Measurements from ENCODE around the gene NPY4R. TPM values are rescaled to one million over a fixed set of nuclear protein-coding genes. Genes with fewer than 3 reads are reported as not detected.
"Not testable (repeated sequence)": the region's sequence is repeated elsewhere in the genome, so short reads cannot be mapped to it uniquely, and the experiment has no call there.

The NPY4R gene
- total RNA-seq, 1 experiment from 2014 or later = not detected

DNA sequence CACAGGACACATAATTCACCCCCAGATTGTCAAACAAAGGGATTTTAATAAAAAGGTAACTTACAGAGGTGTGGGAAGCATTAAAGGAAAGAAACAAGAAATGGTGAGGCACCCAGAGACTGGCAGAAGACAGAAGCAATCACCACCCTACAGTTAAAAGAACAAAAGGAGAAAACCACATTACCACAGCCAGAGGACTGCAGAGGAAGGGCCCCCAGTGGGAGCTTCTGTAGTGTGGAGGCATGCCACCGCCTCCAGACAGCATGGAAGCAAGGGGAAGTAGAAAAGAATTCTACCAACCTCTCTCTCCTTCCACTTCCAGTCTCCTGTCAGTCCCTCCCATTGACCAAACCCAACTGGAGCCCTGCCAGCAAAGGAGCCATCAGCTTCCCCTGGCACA lies 4.4 kb upstream of the NPY4R start:
- H3K9me2 ChIP-seq (replicated peaks; ENCODE audit: insufficient read depth, low read length); H3K4me2 ChIP-seq (ENCODE audit: low read depth, low read length, poor library complexity, severe bottlenecking); H3K9ac ChIP-seq (ENCODE audit: low read length); H3K4me1 ChIP-seq (ENCODE audit: low read length); H2AFZ ChIP-seq (ENCODE audit: low read length); H3K79me2 ChIP-seq (ENCODE audit: low read length); H3K27me3 ChIP-seq (ENCODE audit: low read length); H4K20me1 ChIP-seq (ENCODE audit: insufficient read depth, low read depth, low read length); DNase-seq; H3K9me3 ChIP-seq (ENCODE audit: low read length); H3K4me3 ChIP-seq (ENCODE audit: low read length); H3K27ac ChIP-seq (ENCODE audit: low read length); H3K36me3 ChIP-seq (ENCODE audit: insufficient read depth, low read length): not testable (repeated sequence)

DNA sequence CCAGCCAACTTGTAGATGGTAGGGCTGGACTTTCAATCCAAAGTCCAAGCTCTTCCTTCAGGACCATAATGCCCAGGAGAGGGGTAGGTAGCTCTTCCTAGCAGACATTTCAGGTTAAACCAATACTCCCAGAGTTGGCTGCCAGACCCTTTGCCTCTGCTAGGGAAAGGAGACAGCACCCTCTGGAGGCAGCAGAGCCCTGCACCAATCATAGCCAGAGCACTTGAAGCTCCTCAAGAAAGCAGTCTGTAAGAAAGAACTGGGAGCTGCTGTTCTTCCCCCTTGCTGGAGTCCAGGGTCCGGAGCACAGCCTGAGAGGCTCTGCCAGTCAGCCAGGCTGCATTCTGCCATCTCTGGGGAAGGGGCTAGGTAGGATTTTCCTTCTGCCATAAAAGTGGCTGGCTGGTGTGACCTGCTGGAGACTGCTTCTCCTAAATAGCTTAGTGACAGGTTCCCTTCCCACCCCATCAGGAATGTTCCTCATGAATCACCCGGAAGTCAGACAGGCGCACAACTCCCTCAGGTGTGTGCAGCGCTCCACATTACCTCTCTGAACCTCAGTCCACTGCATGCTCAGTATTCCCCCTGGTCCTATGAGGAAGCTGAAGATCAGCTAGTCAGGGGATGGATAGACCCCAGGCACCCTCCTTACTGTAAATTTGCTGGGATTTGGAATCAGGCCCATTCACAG lies 2.5 kb upstream of the NPY4R start:
- H2AFZ ChIP-seq (ENCODE audit: low read length); H3K79me2 ChIP-seq (ENCODE audit: low read length); H3K4me2 ChIP-seq (ENCODE audit: low read depth, low read length, poor library complexity, severe bottlenecking); H3K27me3 ChIP-seq (ENCODE audit: low read length); H4K20me1 ChIP-seq (ENCODE audit: insufficient read depth, low read depth, low read length); H3K4me1 ChIP-seq (ENCODE audit: low read length); H3K9ac ChIP-seq (ENCODE audit: low read length); H3K9me3 ChIP-seq (ENCODE audit: low read length); DNase-seq; H3K27ac ChIP-seq (ENCODE audit: low read length); H3K4me3 ChIP-seq (ENCODE audit: low read length); H3K9me2 ChIP-seq (replicated peaks; ENCODE audit: insufficient read depth, low read length); H3K36me3 ChIP-seq (ENCODE audit: insufficient read depth, low read length): not testable (repeated sequence)

DNA sequence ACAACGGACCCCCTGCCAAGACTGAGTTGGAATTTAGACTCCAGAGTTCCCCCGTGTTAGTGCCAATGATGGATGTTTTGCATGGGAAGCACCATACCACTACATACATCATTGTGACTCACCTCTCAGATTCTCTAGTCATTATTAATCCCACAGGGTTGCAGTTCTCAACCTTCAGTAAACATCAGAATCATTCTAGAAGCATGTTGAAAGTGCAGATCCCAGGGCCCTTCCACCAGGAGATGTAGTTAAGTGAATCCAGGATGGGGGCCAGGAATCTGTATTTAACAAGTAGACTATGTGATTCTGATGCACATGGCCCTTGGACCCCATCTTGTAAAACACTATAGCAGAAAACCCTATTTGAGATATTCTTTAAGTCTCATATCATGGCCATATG lies 2.1 kb downstream of the NPY4R start:
- not testable (repeated sequence) for H2AFZ ChIP-seq (ENCODE audit: low read length); H3K9me2 ChIP-seq (replicated peaks; ENCODE audit: insufficient read depth, low read length)

DNA sequence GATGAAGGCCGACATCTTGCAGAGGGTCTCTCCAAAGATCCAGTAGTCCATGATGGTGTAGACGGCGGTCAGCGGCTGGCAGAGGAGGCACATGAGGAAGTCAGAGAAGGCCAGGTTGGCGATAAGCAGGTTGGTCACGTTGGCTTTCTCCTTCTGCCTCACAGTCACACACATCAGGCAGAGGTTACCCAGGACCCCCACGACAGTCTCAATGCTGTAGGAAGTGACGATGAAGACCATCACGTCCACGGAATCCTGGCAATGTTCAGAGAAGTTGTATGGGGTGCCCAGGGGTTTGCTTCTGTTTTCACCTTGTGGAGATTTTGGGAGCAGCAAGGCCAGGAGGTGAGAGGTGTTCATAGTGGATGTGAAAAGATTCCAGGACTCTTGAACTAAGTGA lies 3.5 kb downstream of the NPY4R start:
- H2AFZ ChIP-seq (ENCODE audit: low read length); H3K36me3 ChIP-seq (ENCODE audit: insufficient read depth, low read length); H4K20me1 ChIP-seq (ENCODE audit: insufficient read depth, low read depth, low read length); H3K4me3 ChIP-seq (ENCODE audit: low read length); H3K27me3 ChIP-seq (ENCODE audit: low read length); H3K4me2 ChIP-seq (ENCODE audit: low read depth, low read length, poor library complexity, severe bottlenecking); H3K4me1 ChIP-seq (ENCODE audit: low read length); H3K9ac ChIP-seq (ENCODE audit: low read length); H3K27ac ChIP-seq (ENCODE audit: low read length); H3K9me3 ChIP-seq (ENCODE audit: low read length); DNase-seq; H3K79me2 ChIP-seq (ENCODE audit: low read length); H3K9me2 ChIP-seq (replicated peaks; ENCODE audit: insufficient read depth, low read length): not testable (repeated sequence)

More for the DNA sequence above, 2.1 kb downstream of the NPY4R start:
- not testable (repeated sequence) for H3K4me2 ChIP-seq (ENCODE audit: low read depth, low read length, poor library complexity, severe bottlenecking); H3K4me3 ChIP-seq (ENCODE audit: low read length); H3K79me2 ChIP-seq (ENCODE audit: low read length); H3K9ac ChIP-seq (ENCODE audit: low read length); DNase-seq; H3K9me3 ChIP-seq (ENCODE audit: low read length); H3K36me3 ChIP-seq (ENCODE audit: insufficient read depth, low read length); H4K20me1 ChIP-seq (ENCODE audit: insufficient read depth, low read depth, low read length); H3K4me1 ChIP-seq (ENCODE audit: low read length); H3K27me3 ChIP-seq (ENCODE audit: low read length); H3K27ac ChIP-seq (ENCODE audit: low read length)

DNA sequence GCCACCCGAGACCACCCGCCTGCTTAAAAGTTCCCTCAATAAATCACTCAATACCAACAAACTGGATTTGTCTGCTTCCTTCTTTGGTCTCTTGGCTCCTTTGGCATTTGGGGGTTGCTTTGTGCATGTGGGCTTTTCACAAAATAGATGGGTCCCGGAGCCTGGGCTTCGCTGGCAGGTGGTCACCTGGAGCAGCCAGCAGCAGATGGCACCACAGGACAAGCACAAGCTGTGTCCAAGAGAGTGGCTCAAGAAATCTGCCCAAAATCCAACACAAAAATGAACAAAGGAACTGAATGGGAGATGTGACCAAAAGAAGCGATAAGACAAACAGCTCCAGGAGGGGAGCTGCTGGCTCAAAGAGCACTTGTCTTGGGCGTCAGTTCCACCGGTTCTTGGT lies 6.2 kb downstream of the NPY4R start:
- not testable (repeated sequence) for H3K4me1 ChIP-seq (ENCODE audit: low read length); H3K9me3 ChIP-seq (ENCODE audit: low read length); H3K4me3 ChIP-seq (ENCODE audit: low read length); DNase-seq; H3K4me2 ChIP-seq (ENCODE audit: low read depth, low read length, poor library complexity, severe bottlenecking); H3K36me3 ChIP-seq (ENCODE audit: insufficient read depth, low read length); H3K9ac ChIP-seq (ENCODE audit: low read length); H3K9me2 ChIP-seq (replicated peaks; ENCODE audit: insufficient read depth, low read length); H3K27me3 ChIP-seq (ENCODE audit: low read length); H2AFZ ChIP-seq (ENCODE audit: low read length); H3K27ac ChIP-seq (ENCODE audit: low read length); H3K79me2 ChIP-seq (ENCODE audit: low read length); H4K20me1 ChIP-seq (ENCODE audit: insufficient read depth, low read depth, low read length)

DNA sequence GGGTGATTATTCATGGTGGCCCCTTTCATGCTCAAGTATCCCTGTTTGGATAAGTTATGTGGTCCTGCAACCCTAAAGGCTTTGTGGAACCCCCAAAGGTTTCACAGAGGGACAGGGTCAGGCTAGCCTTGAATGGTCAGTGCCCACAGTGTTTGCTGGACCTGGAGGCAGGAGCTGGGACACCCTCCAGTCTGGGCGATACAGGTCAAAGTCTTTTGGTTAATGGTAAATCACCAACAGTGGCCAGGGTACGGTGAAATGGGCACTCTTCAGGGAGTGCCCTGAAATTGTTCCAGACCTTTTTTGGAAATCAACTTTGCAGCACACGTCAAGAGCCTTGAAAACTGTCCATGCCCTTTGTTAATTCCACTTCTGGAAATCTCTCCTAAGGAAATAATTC lies 8.7 kb downstream of the NPY4R start:
- not testable (repeated sequence) for H3K27ac ChIP-seq (ENCODE audit: low read length); H4K20me1 ChIP-seq (ENCODE audit: insufficient read depth, low read depth, low read length); H3K9me2 ChIP-seq (replicated peaks; ENCODE audit: insufficient read depth, low read length); H3K79me2 ChIP-seq (ENCODE audit: low read length); H3K27me3 ChIP-seq (ENCODE audit: low read length); H3K4me1 ChIP-seq (ENCODE audit: low read length); H3K36me3 ChIP-seq (ENCODE audit: insufficient read depth, low read length); H2AFZ ChIP-seq (ENCODE audit: low read length); H3K4me2 ChIP-seq (ENCODE audit: low read depth, low read length, poor library complexity, severe bottlenecking); DNase-seq; H3K9ac ChIP-seq (ENCODE audit: low read length); H3K4me3 ChIP-seq (ENCODE audit: low read length); H3K9me3 ChIP-seq (ENCODE audit: low read length)

DNA sequence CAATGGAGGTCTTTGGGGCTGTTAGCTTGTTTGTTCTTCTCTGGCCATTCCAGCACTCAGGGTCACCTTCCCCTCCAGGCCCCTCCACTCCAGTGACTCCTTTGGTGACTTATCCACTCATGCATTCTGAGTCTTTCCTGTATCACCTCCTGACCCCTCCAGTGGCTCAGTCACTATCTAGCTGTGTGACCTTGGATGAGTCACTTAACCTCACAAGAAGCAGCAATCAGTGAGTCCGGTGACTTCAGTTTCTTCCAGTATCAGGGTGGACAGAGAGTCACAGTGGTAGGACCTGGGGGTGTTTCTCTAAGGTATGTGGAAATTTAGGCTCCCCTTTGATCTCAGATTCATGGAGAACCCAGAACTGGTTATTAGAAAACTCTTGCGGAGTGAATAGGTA lies 9.8 kb downstream of the NPY4R start:
- H3K9ac ChIP-seq (ENCODE audit: low read length); DNase-seq; H3K36me3 ChIP-seq (ENCODE audit: insufficient read depth, low read length); H3K4me2 ChIP-seq (ENCODE audit: low read depth, low read length, poor library complexity, severe bottlenecking); H4K20me1 ChIP-seq (ENCODE audit: insufficient read depth, low read depth, low read length); H3K9me2 ChIP-seq (replicated peaks; ENCODE audit: insufficient read depth, low read length); H3K9me3 ChIP-seq (ENCODE audit: low read length); H2AFZ ChIP-seq (ENCODE audit: low read length); H3K4me3 ChIP-seq (ENCODE audit: low read length); H3K27ac ChIP-seq (ENCODE audit: low read length); H3K4me1 ChIP-seq (ENCODE audit: low read length); H3K79me2 ChIP-seq (ENCODE audit: low read length); H3K27me3 ChIP-seq (ENCODE audit: low read length): not testable (repeated sequence)

DNA sequence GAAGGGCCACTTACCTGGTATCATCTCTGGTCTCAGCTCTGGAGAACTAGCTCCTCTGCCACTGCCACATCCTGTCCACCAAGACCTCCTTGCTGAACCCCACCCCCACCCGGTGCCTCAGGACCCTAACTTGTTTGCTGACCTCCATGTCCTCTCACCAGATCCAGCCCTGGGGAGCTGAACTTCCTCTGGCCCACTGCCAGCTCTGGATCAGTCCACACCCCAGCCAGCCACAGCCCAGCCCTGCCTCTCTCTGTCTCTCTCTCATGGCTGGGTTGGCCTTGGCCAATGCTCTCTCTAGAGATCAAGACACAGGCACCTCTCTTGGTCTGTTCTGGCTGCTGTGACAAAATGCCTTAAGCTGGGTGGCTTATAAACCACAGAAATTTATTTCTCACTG lies 14.4 kb downstream of the NPY4R start:
- not testable (repeated sequence) for H2AFZ ChIP-seq (ENCODE audit: low read length); H3K27ac ChIP-seq (ENCODE audit: low read length); H3K9me3 ChIP-seq (ENCODE audit: low read length); H3K27me3 ChIP-seq (ENCODE audit: low read length); H3K4me3 ChIP-seq (ENCODE audit: low read length); H3K4me2 ChIP-seq (ENCODE audit: low read depth, low read length, poor library complexity, severe bottlenecking); H3K9ac ChIP-seq (ENCODE audit: low read length); H3K36me3 ChIP-seq (ENCODE audit: insufficient read depth, low read length); H4K20me1 ChIP-seq (ENCODE audit: insufficient read depth, low read depth, low read length); H3K4me1 ChIP-seq (ENCODE audit: low read length); H3K79me2 ChIP-seq (ENCODE audit: low read length); DNase-seq; H3K9me2 ChIP-seq (replicated peaks; ENCODE audit: insufficient read depth, low read length)

DNA sequence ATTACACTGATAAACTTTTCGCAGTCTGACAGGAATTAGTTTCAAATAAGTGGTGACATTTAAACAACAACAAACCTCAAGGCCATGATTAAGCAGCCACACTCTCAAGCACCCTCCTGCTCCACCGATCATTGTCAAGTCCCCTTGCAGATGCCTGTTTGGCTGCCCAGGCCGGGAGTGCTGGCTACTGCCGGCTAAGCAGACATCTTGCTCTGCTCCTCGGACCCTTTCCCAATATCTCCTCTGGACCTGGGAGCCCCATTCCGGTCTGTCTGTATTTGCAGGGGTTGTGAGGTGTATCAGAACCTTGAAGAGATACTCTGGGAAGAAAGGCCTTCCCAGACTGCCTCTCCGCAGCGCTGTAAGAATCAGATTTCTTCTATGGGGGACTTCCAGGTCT lies 14.9 kb downstream of the NPY4R start:
- H3K4me1 ChIP-seq (ENCODE audit: low read length); H3K9ac ChIP-seq (ENCODE audit: low read length); H3K9me3 ChIP-seq (ENCODE audit: low read length); H3K9me2 ChIP-seq (replicated peaks; ENCODE audit: insufficient read depth, low read length); H2AFZ ChIP-seq (ENCODE audit: low read length); H3K4me2 ChIP-seq (ENCODE audit: low read depth, low read length, poor library complexity, severe bottlenecking); H4K20me1 ChIP-seq (ENCODE audit: insufficient read depth, low read depth, low read length); H3K4me3 ChIP-seq (ENCODE audit: low read length); H3K79me2 ChIP-seq (ENCODE audit: low read length); H3K27ac ChIP-seq (ENCODE audit: low read length); H3K36me3 ChIP-seq (ENCODE audit: insufficient read depth, low read length); DNase-seq; H3K27me3 ChIP-seq (ENCODE audit: low read length): not testable (repeated sequence)
